H1 (cell line): ENCODE results near the gene ZNF836. TPM values are rescaled to one million over a fixed set of nuclear protein-coding genes. Genes with fewer than 3 reads are reported as not detected.

Source experiments
- JUN ChIP-seq: IDR thresholded peaks from 2 replicates; pipeline ENCODE4 v1.6.1; 2011; ENCODE audit warnings: low read depth, mild to moderate bottlenecking, improper control_type of control experiment, low read length
- JUND ChIP-seq: IDR thresholded peaks from 2 replicates; pipeline ENCODE4 v1.6.1; 2011; ENCODE audit warnings: mild to moderate bottlenecking, improper control_type of control experiment, low read length
- NRF1 ChIP-seq: IDR thresholded peaks from 2 replicates; pipeline ENCODE4 v1.6.1; 2011; ENCODE audit warnings: mild to moderate bottlenecking, low read depth, low read length, improper control_type of control experiment
- POLR2A ChIP-seq, 2 experiments: IDR thresholded peaks; 1 replicate in 1 of 2; 2 replicates in 1 of 2; pipeline ENCODE4 v1.6.1; 2011; ENCODE audit warnings: low read depth in 2 of 2, low read length in 2 of 2, mild to moderate bottlenecking in 2 of 2; ENCODE audit errors: control extremely low read depth in 1 of 2
- POLR2AphosphoS5 ChIP-seq: IDR thresholded peaks from 2 replicates; pipeline ENCODE4 v1.6.1; 2011; ENCODE audit warnings: low read depth, low read length
- RXRA ChIP-seq: IDR thresholded peaks from 2 replicates; pipeline ENCODE4 v1.6.1; 2011; ENCODE audit warnings: low read depth, mild to moderate bottlenecking, low read length, moderate library complexity; ENCODE audit not compliant: insufficient read depth
- SP1 ChIP-seq: IDR thresholded peaks from 2 replicates; pipeline ENCODE4 v1.6.1; 2011; ENCODE audit warnings: low read depth, low read length
- polyA plus RNA-seq, 7 experiments: library from polyadenylated mRNA; depleted of rRNA in 3 of 7; stranded (reverse) in 5 of 7; unstranded in 2 of 7; fragments of >200 nt in 5 of 7; fragments of 200-250 nt in 2 of 7; gene quantifications; 1 replicate in 5 of 7; 2 replicates in 1 of 7; 4 replicates in 1 of 7; pipeline versions ENCODE4 v1.2.1 to v1.2.3, GENCODE V29; 2011 to 2013; ENCODE audit warnings: missing spikeins in 2 of 7, mixed read lengths in 2 of 7
- total RNA-seq: library from RNA; stranded (reverse); fragmentation: NEBNext Ultra II Directional; extraction: Animal tissue kit (Norgen Biotek cat#: 25700); gene quantifications from 2 replicates; pipeline ENCODE4 v1.2.1, GENCODE V29; 2021
- TF ChIP-seq, protein P1 (sequence below): fragments of 300-600 bp; sonication (generic); IDR thresholded peaks from 2 replicates; pipeline ENCODE4 v1.7.1; 2012; ENCODE audit warnings: low read length, moderate library complexity, mild to moderate bottlenecking, inconsistent platforms; ENCODE audit not compliant: insufficient replicate concordance
- TF ChIP-seq, protein P2 (sequence below): IDR thresholded peaks from 2 replicates; pipeline ENCODE4 v1.6.1; 2012; ENCODE audit warnings: inconsistent platforms

The ZNF836 gene
- total and polyA plus RNA-seq, 2 of the 8 experiments (the other 6 are each of a cell fraction or from before 2014, with no cell fraction given) = 5.6 to 27.2 TPM

DNA sequence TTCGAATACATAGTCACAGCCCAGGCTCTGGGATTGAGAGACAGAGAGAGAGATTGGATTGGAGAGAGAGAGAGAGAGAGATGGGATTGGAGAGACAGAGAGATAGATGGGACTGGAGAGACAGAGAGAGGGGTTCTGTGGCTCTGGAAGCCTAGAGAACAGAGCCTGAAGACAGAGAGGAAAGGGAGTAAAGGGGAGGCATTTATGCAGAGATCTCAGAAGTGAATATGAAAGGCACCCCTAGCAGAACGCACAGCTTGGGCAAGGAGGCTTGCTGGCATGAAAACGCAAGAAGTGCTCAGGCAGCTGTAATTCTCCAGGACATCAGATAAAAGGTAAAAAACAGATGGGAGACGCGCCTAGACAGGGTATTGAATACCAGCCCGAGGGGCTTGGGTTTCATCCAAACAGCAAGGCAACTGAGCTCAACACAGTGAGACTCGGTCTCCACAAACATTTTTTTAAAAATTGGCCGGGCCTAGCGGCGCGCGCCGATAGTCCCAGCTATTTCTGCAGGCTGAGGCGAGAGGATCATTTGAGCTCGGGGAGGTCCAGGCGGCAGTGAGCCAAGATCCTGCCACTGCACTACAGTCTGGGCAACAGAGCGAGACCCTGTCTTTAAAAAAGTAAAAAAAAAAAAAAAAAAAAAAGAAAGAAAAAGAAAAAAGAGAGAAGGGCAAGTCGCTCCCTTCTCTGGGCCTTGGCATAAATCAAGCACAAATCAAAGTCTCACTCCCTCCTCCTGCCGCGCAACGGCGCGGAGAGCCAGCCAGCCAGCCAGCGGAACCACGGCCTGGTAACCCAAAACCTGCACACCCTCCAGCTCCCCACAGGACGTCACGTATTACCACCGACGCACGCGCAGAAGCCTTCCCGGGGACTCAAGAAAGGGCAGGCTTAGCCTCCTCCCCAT lies 17.7 kb upstream of the ZNF836 start (continued):
- TF ChIP-seq SP1 = peak; percentile 52; the same call in 1 of the 2 replicates
- peak; percentile 38 to 49 for TF ChIP-seq POLR2A (IDR thresholded peaks at IDR 0.05; ENCODE audit: control extremely low read depth in 1 of 2, low read depth in 2 of 2, low read length in 2 of 2)
- TF ChIP-seq, protein P1, sequence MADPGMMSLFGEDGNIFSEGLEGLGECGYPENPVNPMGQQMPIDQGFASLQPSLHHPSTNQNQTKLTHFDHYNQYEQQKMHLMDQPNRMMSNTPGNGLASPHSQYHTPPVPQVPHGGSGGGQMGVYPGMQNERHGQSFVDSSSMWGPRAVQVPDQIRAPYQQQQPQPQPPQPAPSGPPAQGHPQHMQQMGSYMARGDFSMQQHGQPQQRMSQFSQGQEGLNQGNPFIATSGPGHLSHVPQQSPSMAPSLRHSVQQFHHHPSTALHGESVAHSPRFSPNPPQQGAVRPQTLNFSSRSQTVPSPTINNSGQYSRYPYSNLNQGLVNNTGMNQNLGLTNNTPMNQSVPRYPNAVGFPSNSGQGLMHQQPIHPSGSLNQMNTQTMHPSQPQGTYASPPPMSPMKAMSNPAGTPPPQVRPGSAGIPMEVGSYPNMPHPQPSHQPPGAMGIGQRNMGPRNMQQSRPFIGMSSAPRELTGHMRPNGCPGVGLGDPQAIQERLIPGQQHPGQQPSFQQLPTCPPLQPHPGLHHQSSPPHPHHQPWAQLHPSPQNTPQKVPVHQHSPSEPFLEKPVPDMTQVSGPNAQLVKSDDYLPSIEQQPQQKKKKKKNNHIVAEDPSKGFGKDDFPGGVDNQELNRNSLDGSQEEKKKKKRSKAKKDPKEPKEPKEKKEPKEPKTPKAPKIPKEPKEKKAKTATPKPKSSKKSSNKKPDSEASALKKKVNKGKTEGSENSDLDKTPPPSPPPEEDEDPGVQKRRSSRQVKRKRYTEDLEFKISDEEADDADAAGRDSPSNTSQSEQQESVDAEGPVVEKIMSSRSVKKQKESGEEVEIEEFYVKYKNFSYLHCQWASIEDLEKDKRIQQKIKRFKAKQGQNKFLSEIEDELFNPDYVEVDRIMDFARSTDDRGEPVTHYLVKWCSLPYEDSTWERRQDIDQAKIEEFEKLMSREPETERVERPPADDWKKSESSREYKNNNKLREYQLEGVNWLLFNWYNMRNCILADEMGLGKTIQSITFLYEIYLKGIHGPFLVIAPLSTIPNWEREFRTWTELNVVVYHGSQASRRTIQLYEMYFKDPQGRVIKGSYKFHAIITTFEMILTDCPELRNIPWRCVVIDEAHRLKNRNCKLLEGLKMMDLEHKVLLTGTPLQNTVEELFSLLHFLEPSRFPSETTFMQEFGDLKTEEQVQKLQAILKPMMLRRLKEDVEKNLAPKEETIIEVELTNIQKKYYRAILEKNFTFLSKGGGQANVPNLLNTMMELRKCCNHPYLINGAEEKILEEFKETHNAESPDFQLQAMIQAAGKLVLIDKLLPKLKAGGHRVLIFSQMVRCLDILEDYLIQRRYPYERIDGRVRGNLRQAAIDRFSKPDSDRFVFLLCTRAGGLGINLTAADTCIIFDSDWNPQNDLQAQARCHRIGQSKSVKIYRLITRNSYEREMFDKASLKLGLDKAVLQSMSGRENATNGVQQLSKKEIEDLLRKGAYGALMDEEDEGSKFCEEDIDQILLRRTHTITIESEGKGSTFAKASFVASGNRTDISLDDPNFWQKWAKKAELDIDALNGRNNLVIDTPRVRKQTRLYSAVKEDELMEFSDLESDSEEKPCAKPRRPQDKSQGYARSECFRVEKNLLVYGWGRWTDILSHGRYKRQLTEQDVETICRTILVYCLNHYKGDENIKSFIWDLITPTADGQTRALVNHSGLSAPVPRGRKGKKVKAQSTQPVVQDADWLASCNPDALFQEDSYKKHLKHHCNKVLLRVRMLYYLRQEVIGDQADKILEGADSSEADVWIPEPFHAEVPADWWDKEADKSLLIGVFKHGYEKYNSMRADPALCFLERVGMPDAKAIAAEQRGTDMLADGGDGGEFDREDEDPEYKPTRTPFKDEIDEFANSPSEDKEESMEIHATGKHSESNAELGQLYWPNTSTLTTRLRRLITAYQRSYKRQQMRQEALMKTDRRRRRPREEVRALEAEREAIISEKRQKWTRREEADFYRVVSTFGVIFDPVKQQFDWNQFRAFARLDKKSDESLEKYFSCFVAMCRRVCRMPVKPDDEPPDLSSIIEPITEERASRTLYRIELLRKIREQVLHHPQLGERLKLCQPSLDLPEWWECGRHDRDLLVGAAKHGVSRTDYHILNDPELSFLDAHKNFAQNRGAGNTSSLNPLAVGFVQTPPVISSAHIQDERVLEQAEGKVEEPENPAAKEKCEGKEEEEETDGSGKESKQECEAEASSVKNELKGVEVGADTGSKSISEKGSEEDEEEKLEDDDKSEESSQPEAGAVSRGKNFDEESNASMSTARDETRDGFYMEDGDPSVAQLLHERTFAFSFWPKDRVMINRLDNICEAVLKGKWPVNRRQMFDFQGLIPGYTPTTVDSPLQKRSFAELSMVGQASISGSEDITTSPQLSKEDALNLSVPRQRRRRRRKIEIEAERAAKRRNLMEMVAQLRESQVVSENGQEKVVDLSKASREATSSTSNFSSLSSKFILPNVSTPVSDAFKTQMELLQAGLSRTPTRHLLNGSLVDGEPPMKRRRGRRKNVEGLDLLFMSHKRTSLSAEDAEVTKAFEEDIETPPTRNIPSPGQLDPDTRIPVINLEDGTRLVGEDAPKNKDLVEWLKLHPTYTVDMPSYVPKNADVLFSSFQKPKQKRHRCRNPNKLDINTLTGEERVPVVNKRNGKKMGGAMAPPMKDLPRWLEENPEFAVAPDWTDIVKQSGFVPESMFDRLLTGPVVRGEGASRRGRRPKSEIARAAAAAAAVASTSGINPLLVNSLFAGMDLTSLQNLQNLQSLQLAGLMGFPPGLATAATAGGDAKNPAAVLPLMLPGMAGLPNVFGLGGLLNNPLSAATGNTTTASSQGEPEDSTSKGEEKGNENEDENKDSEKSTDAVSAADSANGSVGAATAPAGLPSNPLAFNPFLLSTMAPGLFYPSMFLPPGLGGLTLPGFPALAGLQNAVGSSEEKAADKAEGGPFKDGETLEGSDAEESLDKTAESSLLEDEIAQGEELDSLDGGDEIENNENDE = peak; percentile 22
- TF ChIP-seq JUN = no peak
- no peak for TF ChIP-seq RXRA
- peak; percentile 61 for TF ChIP-seq POLR2AphosphoS5
- peak; percentile 79 for TF ChIP-seq NRF1
- no peak for TF ChIP-seq JUND
- TF ChIP-seq, protein P2, sequence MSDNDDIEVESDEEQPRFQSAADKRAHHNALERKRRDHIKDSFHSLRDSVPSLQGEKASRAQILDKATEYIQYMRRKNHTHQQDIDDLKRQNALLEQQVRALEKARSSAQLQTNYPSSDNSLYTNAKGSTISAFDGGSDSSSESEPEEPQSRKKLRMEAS = no peak
